GM18526 (cell line): ENCODE data around the gene RPL29.

Experiments
- POLR2A ChIP-seq: IDR thresholded peaks from 3 replicates; pipeline ENCODE4 v1.6.1; 2011; ENCODE audit not compliant: insufficient read length; ENCODE audit errors: extremely low read depth

RPL29 gene

GRCh38 chr3:51980253-51980652 lies 15.4 kb downstream of the RPL29 start:
- no peak for TF ChIP-seq POLR2A

GRCh38 chr3:51978143-51978502 lies 17.6 kb downstream of the RPL29 start:
- no peak for TF ChIP-seq POLR2A

GRCh38 chr3:51977446-51978142 lies 18.1 kb downstream of the RPL29 start:
- TF ChIP-seq POLR2A, result no peak

- TF ChIP-seq POLR2A, result no peak
These were observed 19.7 kb downstream of the RPL29 start for GRCh38 chr3:51975852-51976549.

- TF ChIP-seq POLR2A, result peak; percentile 75
These were observed 20.5 kb downstream of the RPL29 start, which contains the start of gene ABHD14A for GRCh38 chr3:51974963-51975851. TSS of gene ABHD14A (plus strand) at chr3:51975064. CDS start at chr3:51975136, 72 bp downstream.

GRCh38 chr3:51974277-51974962 lies 21.3 kb downstream of the RPL29 start:
- TF ChIP-seq POLR2A, result no peak

- TF ChIP-seq POLR2A, result no peak
These were observed 24.3 kb downstream of the RPL29 start for GRCh38 chr3:51971350-51971749.

- no peak for TF ChIP-seq POLR2A
These were observed 24.9 kb downstream of the RPL29 start for GRCh38 chr3:51970606-51971300.

- TF ChIP-seq POLR2A, result no peak
These were observed 25.9 kb downstream of the RPL29 start for GRCh38 chr3:51969841-51970240.

- TF ChIP-seq POLR2A, result no peak
These were observed 26.6 kb downstream of the RPL29 start for GRCh38 chr3:51968883-51969678.

GRCh38 chr3:51968170-51968775 lies 27.4 kb downstream of the RPL29 start:
- TF ChIP-seq POLR2A, result no peak

- no peak for TF ChIP-seq POLR2A
These were observed 28.1 kb downstream of the RPL29 start, which contains the start of gene PCBP4 for GRCh38 chr3:51967384-51968169. TSS of gene PCBP4 (minus strand) at chr3:51967454. CDS start at chr3:51961240, 6,214 bp downstream.
